ENCODE data around the gene OR2C1. TPM values are rescaled to one million over a fixed set of nuclear protein-coding genes. Genes with fewer than 3 reads are reported as not detected.

The OR2C1 gene
- total RNA-seq, 1 donor, result not detected

- Histone ChIP-seq H3K4me3 (ENCODE audit: insufficient read depth, low read length) (no peak overlapping the region), H3K36me3 (ENCODE audit: insufficient read depth, low read length) (peaks cover 43% of the 10 kb centered on the region), H3K79me2 (ENCODE audit: insufficient read depth, low read length) (peaks cover 10% of the 10 kb centered on the region), H3K9me3 (ENCODE audit: low read depth, low read length) (peaks cover 45% of the 10 kb centered on the region), H3K4me1 (ENCODE audit: insufficient read depth, low read length) (no peaks in the 10 kb centered on the region), H2AFZ (ENCODE audit: low read length) (no peak overlapping the region), H3K27ac (ENCODE audit: low read depth, low read length) (no peak overlapping the region), H3K4me2 (ENCODE audit: insufficient read depth, low read length) (no peak overlapping the region), H3K27me3 (ENCODE audit: insufficient read depth, low read length) (no peaks in the 10 kb centered on the region), H4K20me1 (ENCODE audit: insufficient read depth, low read length) (peaks cover 3% of the 10 kb centered on the region)
- no peak for DNase-seq (ENCODE audit: insufficient read length, low spot score, missing footprints)
- TF ChIP-seq CTCF (IDR thresholded peaks at IDR 0.05; ENCODE audit: extremely low read depth, low read depth, low read length), result no peak
Observed at GRCh38 chr16:3383045-3383448, 27.4 kb downstream of the OR2C1 start.

- DNase-seq (ENCODE audit: insufficient read length, low spot score, missing footprints), result no peak
- Histone ChIP-seq H3K79me2 (ENCODE audit: insufficient read depth, low read length) (peaks cover 19% of the 10 kb centered on the region), H3K27ac (ENCODE audit: low read depth, low read length) (no peak overlapping the region), H4K20me1 (ENCODE audit: insufficient read depth, low read length) (peaks cover 8% of the 10 kb centered on the region), H3K4me2 (ENCODE audit: insufficient read depth, low read length) (no peak overlapping the region), H3K27me3 (ENCODE audit: insufficient read depth, low read length) (no peaks in the 10 kb centered on the region), H3K9me3 (ENCODE audit: low read depth, low read length) (peaks cover 24% of the 10 kb centered on the region), H3K4me3 (ENCODE audit: insufficient read depth, low read length) (no peak overlapping the region), H2AFZ (ENCODE audit: low read length) (no peak overlapping the region), H3K4me1 (ENCODE audit: insufficient read depth, low read length) (no peaks in the 10 kb centered on the region), H3K36me3 (ENCODE audit: insufficient read depth, low read length) (peaks cover 57% of the 10 kb centered on the region)
- no peak for TF ChIP-seq CTCF (IDR thresholded peaks at IDR 0.05; ENCODE audit: extremely low read depth, low read depth, low read length)
Observed at GRCh38 chr16:3388325-3388724, 32.6 kb downstream of the OR2C1 start.

GRCh38 chr16:3389663-3390338, 34.1 kb downstream of the OR2C1 start:
- Histone ChIP-seq H3K9me3 (ENCODE audit: low read depth, low read length) (peaks cover 11% of the 10 kb centered on the region), H3K36me3 (ENCODE audit: insufficient read depth, low read length) (peaks cover 52% of the 10 kb centered on the region)

GRCh38 chr16:3400446-3400778, 44.7 kb downstream of the OR2C1 start:
- no peak for TF ChIP-seq CTCF (IDR thresholded peaks at IDR 0.05; ENCODE audit: extremely low read depth, low read depth, low read length)
- Histone ChIP-seq H3K4me3 (ENCODE audit: insufficient read depth, low read length) (peak overlapping the region; percentile 98), H3K27me3 (ENCODE audit: insufficient read depth, low read length) (no peaks in the 10 kb centered on the region), H3K4me1 (ENCODE audit: insufficient read depth, low read length) (peaks cover 13% of the 10 kb centered on the region), H3K9me3 (ENCODE audit: low read depth, low read length) (peaks cover 3% of the 10 kb centered on the region), H2AFZ (ENCODE audit: low read length) (peak overlapping the region; percentile 85), H3K79me2 (ENCODE audit: insufficient read depth, low read length) (peaks cover 61% of the 10 kb centered on the region), H3K36me3 (ENCODE audit: insufficient read depth, low read length) (peaks cover 47% of the 10 kb centered on the region), H3K27ac (ENCODE audit: low read depth, low read length) (peak overlapping the region; percentile 83), H4K20me1 (ENCODE audit: insufficient read depth, low read length) (peaks cover 4% of the 10 kb centered on the region), H3K4me2 (ENCODE audit: insufficient read depth, low read length) (peak overlapping the region; percentile 93)
- DNase-seq (ENCODE audit: insufficient read length, low spot score, missing footprints), result peak; percentile 76

More at GRCh38 chr16:3389663-3390338, 34.1 kb downstream of the OR2C1 start:
- Histone ChIP-seq H3K4me3 (ENCODE audit: insufficient read depth, low read length) (no peak overlapping the region), H3K4me1 (ENCODE audit: insufficient read depth, low read length) (no peaks in the 10 kb centered on the region), H3K27me3 (ENCODE audit: insufficient read depth, low read length) (no peaks in the 10 kb centered on the region), H4K20me1 (ENCODE audit: insufficient read depth, low read length) (peaks cover 5% of the 10 kb centered on the region), H3K79me2 (ENCODE audit: insufficient read depth, low read length) (peaks cover 22% of the 10 kb centered on the region), H3K27ac (ENCODE audit: low read depth, low read length) (no peak overlapping the region), H3K4me2 (ENCODE audit: insufficient read depth, low read length) (no peak overlapping the region), H2AFZ (ENCODE audit: low read length) (no peak overlapping the region)
- TF ChIP-seq CTCF (IDR thresholded peaks at IDR 0.05; ENCODE audit: extremely low read depth, low read depth, low read length), result no peak
- no peak for DNase-seq (ENCODE audit: insufficient read length, low spot score, missing footprints)

Data from osteoblast (primary cell).